Epithelial cell of proximal tubule (primary cell): ENCODE data around the gene KLK14. TPM values are rescaled to one million over a fixed set of nuclear protein-coding genes. Genes with fewer than 3 reads are reported as not detected.

Source experiments
- DNase-seq: peaks from one replicate; pipeline ENCODE4 v3.0.0-alpha.2; 2011; ENCODE audit warnings: low read depth
- H3K4me3 ChIP-seq: 2 replicates; pipeline ENCODE4 v1.5.1; 2011; ENCODE audit warnings: low read depth, mild to moderate bottlenecking, low read length
- CTCF ChIP-seq: conservative IDR thresholded peaks from 2 replicates; pipeline ENCODE4 v1.5.1; 2012; ENCODE audit warnings: low read depth, mild to moderate bottlenecking, low read length
- total RNA-seq: library from RNA; depleted of rRNA; stranded (reverse); fragments of >200 nt; gene quantifications from 2 replicates; pipeline ENCODE4 v1.2.3, GENCODE V29; 2015

Gene KLK14
- total RNA-seq, 1 donor from 2014 or later = 0.17 TPM

- no peak overlapping the region for H3K4me3 ChIP-seq
- peak; percentile 40 for TF ChIP-seq CTCF
- no peak for DNase-seq
Measured at GRCh38 chr19:51096473-51097165, 13.9 kb upstream of the KLK14 start.

- peak; percentile 67 for TF ChIP-seq CTCF
- no peak overlapping the region for H3K4me3 ChIP-seq
- DNase-seq = no peak
Measured at GRCh38 chr19:51094696-51095279, 12.1 kb upstream of the KLK14 start.

GRCh38 chr19:51093510-51094345 lies 11.0 kb upstream of the KLK14 start:
- TF ChIP-seq CTCF = no peak
- no peak overlapping the region for H3K4me3 ChIP-seq
- no peak for DNase-seq

GRCh38 chr19:51093101-51093500 lies 10.4 kb upstream of the KLK14 start:
- DNase-seq = no peak
- no peak overlapping the region for H3K4me3 ChIP-seq
- TF ChIP-seq CTCF = no peak

GRCh38 chr19:51091895-51092873 lies 9.5 kb upstream of the KLK14 start:
- DNase-seq = no peak
- no peak for TF ChIP-seq CTCF

GRCh38 chr19:51091126-51091525 lies 8.4 kb upstream of the KLK14 start:
- H3K4me3 ChIP-seq = no peak overlapping the region
- TF ChIP-seq CTCF = no peak
- DNase-seq = no peak

More at GRCh38 chr19:51091895-51092873, 9.5 kb upstream of the KLK14 start:
- H3K4me3 ChIP-seq = no peak overlapping the region
